Naive thymus-derived CD8-positive, alpha-beta T cell (primary cell): ENCODE results near the gene AUTS2. TPM values are rescaled to one million over a fixed set of nuclear protein-coding genes. Genes with fewer than 3 reads are reported as not detected.
A peak's percentile ranks its signal among the peaks of the same experiment; 100 is the strongest.
"Not testable (repeated sequence)": the region's sequence is repeated elsewhere in the genome, so short reads cannot be mapped to it uniquely, and the experiment has no call there.

ENCODE experiments used
- ATAC-seq, 2 donors: fragments of 150-1000 bp; cut with Tn5 transposase in 1 of 2; sonication (Bioruptor Pico), chemical (Tn5 transposase) in 1 of 2; 1 replicate in 1 of 2; 2 replicates in 1 of 2; pipeline ENCODE4 v1.10.0; 2021; ENCODE audit warnings: mild to moderate bottlenecking in 2 of 2, moderate library complexity in 2 of 2
- POLR2A ChIA-PET: fragments of 350-600 bp; sonication (Branson Sonifier 250); formaldehyde crosslinking; loops from one replicate; lab custom pipeline; 2021; ENCODE audit warnings: antibody characterized with exemption; lab: Charles Lee
- DNase-seq, 10 donors: peaks; one replicate each; pipeline versions ENCODE4 v3.0.0 to v3.0.0-alpha.2; 2020 to 2022
- H3K27ac Mint-ChIP-seq, 10 donors: one replicate each; pipeline ENCODE4 v1.8.0; 2020 to 2022; ENCODE audit warnings: mild to moderate bottlenecking in 10 of 10, mixed read lengths in 10 of 10, moderate library complexity in 4 of 10, inconsistent platforms in 1 of 10
- H3K27me3 Mint-ChIP-seq, 5 donors: one replicate each; pipeline ENCODE4 v1.8.0; 2021 to 2022; ENCODE audit warnings: mixed read lengths in 5 of 5
- H3K36me3 Mint-ChIP-seq, 3 donors: one replicate each; pipeline ENCODE4 v1.8.0; 2020 to 2022; ENCODE audit warnings: mixed read lengths in 3 of 3, mild to moderate bottlenecking in 2 of 3, inconsistent platforms in 1 of 3
- H3K4me1 Mint-ChIP-seq, 4 donors: one replicate each; pipeline ENCODE4 v1.8.0; 2021 to 2022; ENCODE audit warnings: mixed read lengths in 4 of 4
- H3K4me3 Mint-ChIP-seq, 10 donors: one replicate each; pipeline ENCODE4 v1.8.0; 2020 to 2022; ENCODE audit warnings: mild to moderate bottlenecking in 10 of 10, mixed read lengths in 10 of 10, moderate library complexity in 6 of 10, inconsistent platforms in 1 of 10
- H3K9me3 Mint-ChIP-seq, 9 donors: one replicate each; pipeline ENCODE4 v1.8.0; 2020 to 2022; ENCODE audit warnings: mixed read lengths in 9 of 9, mild to moderate bottlenecking in 3 of 9, inconsistent platforms in 1 of 9, moderate library complexity in 1 of 9
- polyA plus RNA-seq, 3 donors: library from polyadenylated mRNA; unstranded; fragments of 300-500 nt; fragmentation: Illumina TruSeq; gene quantifications; one replicate each; pipeline ENCODE4 v1.2.3, GENCODE V29; 2021
- total RNA-seq, 8 experiments: library from RNA in 2 of 8; stranded (reverse) in 2 of 8; gene quantifications; one replicate each; pipeline ENCODE4 v1.2.3 and lab custom pipeline; 2021 to 2026

Gene AUTS2
- total and polyA plus RNA-seq, 5 experiments from 2014 or later = 0.36 to 4.6 (median 3.0) TPM

DNA sequence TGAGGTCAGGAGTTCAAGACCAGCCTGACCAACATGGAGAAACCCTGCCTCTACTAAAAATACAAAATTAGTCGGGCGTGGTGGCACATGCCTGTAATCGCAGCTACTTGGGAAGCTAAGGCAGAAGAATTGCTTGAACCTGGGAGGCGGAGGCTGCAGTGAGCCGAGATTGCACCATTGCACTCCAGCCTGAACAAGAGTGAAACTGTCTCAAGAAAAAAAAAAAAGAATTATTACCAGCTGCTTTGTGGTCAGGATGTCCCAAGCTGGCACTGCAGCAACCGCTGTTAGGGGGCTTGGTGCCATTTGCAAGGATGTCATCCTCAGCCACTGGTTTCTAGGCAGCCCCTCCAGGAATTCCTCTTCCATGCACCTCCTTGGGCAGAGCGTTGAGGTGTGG is 996.6 kb downstream of the AUTS2 start:
- DNase-seq, H3K27ac Mint-ChIP-seq, POLR2A ChIA-PET, H3K9me3 Mint-ChIP-seq, H3K4me3 Mint-ChIP-seq, H3K36me3 Mint-ChIP-seq, ATAC-seq: not testable (repeated sequence)
- Mint-ChIP-seq H3K27me3 (peaks cover 24 to 43% (median 31%) of the 10 kb centered on the region in 5 donors), H3K4me1 (peaks cover 0 to 10% (median 5%) of the 10 kb centered on the region in 4 donors)

DNA sequence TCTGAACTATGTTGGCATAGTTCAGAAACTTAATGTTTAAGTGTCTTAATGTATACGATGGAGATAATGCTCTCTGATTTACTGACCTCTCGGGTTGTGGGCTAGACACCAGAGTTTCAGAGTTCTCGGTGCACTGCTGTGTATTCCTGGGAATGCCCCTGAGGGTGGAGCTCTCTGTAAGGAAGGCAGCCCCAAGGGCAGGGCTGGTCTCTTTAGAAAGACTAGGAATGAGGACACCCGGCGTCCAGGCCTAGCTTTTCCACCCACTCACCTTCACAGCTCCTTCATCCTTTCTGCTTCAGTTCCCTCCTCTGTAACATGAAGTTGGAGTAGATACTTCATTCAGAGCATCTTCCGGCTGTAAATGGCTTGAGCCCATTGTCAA is 997.1 kb downstream of the AUTS2 start:
- Mint-ChIP-seq H3K36me3 (no peaks in the 10 kb centered on the region), H3K4me3 (peak overlapping the region in 8 of 10 donors; percentile 24 to 47 (median 40)), H3K27me3 (peaks cover 24 to 45% (median 31%) of the 10 kb centered on the region in 5 donors), H3K9me3 (peaks cover 0 to 2% (median 0%) of the 10 kb centered on the region in 9 donors), H3K4me1 (peaks cover 0 to 10% (median 5%) of the 10 kb centered on the region in 4 donors), H3K27ac (no peak overlapping the region)
- DNase-seq (no peak), ATAC-seq (no peak)
- POLR2A ChIA-PET = no interaction called here

- peak in 1 of 10 donors; percentile 3 for DNase-seq
- no peak overlapping the region for H3K27ac Mint-ChIP-seq
- H3K27me3 Mint-ChIP-seq = peaks cover 28 to 51% (median 32%) of the 10 kb centered on the region in 5 donors
- peak overlapping the region in 8 of 10 donors; percentile 32 to 57 (median 42) for H3K4me3 Mint-ChIP-seq
- POLR2A ChIA-PET = no interaction called here
- peak in 1 of 2 donors; percentile 29 for ATAC-seq
- H3K4me1 Mint-ChIP-seq = peaks cover 0 to 10% (median 5%) of the 10 kb centered on the region in 4 donors
- H3K36me3 Mint-ChIP-seq = peaks cover 0 to 5% (median 0%) of the 10 kb centered on the region in 3 donors
- H3K9me3 Mint-ChIP-seq = peaks cover 0 to 8% (median 3%) of the 10 kb centered on the region in 9 donors
These were observed 997.7 kb downstream of the AUTS2 start for GRCh38 chr7:70595755-70596597.

GRCh38 chr7:70596598-70596913 is 998.3 kb downstream of the AUTS2 start:
- DNase-seq (no peak), ATAC-seq (no peak)
- Mint-ChIP-seq H3K27ac (no peak overlapping the region), H3K4me1 (peaks cover 0 to 10% (median 5%) of the 10 kb centered on the region in 4 donors), H3K9me3 (peaks cover 0 to 14% (median 6%) of the 10 kb centered on the region in 9 donors), H3K4me3 (peak overlapping the region in 6 of 10 donors; percentile 3 to 57 (median 34)), H3K36me3 (peaks cover 0 to 11% (median 0%) of the 10 kb centered on the region in 3 donors), H3K27me3 (peaks cover 30 to 53% (median 32%) of the 10 kb centered on the region in 5 donors)
- POLR2A ChIA-PET = no interaction called here

- peaks cover 0 to 12% (median 0%) of the 10 kb centered on the region in 3 donors for H3K36me3 Mint-ChIP-seq
- no peak for ATAC-seq
- no peak overlapping the region for H3K27ac Mint-ChIP-seq
- POLR2A ChIA-PET = no interaction called here
- no peak for DNase-seq
- H3K9me3 Mint-ChIP-seq = peaks cover 0 to 17% (median 6%) of the 10 kb centered on the region in 9 donors
- peaks cover 0 to 10% (median 5%) of the 10 kb centered on the region in 4 donors for H3K4me1 Mint-ChIP-seq
- peak overlapping the region in 1 of 10 donors; percentile 32 for H3K4me3 Mint-ChIP-seq
- peaks cover 30 to 53% (median 32%) of the 10 kb centered on the region in 5 donors for H3K27me3 Mint-ChIP-seq
These were observed 998.8 kb downstream of the AUTS2 start for GRCh38 chr7:70597066-70597465.

GRCh38 chr7:70598976-70599375 is 1000.7 kb downstream of the AUTS2 start:
- peaks cover 0 to 17% (median 6%) of the 10 kb centered on the region in 9 donors for H3K9me3 Mint-ChIP-seq
- H3K36me3 Mint-ChIP-seq = peaks cover 0 to 12% (median 0%) of the 10 kb centered on the region in 3 donors
- no peak for DNase-seq
- H3K4me3 Mint-ChIP-seq = no peak overlapping the region
- peaks cover 22 to 53% (median 32%) of the 10 kb centered on the region in 5 donors for H3K27me3 Mint-ChIP-seq
- POLR2A ChIA-PET = no interaction called here
- H3K27ac Mint-ChIP-seq = no peak overlapping the region
- H3K4me1 Mint-ChIP-seq = peaks cover 0 to 10% (median 5%) of the 10 kb centered on the region in 4 donors
- no peak for ATAC-seq

DNA sequence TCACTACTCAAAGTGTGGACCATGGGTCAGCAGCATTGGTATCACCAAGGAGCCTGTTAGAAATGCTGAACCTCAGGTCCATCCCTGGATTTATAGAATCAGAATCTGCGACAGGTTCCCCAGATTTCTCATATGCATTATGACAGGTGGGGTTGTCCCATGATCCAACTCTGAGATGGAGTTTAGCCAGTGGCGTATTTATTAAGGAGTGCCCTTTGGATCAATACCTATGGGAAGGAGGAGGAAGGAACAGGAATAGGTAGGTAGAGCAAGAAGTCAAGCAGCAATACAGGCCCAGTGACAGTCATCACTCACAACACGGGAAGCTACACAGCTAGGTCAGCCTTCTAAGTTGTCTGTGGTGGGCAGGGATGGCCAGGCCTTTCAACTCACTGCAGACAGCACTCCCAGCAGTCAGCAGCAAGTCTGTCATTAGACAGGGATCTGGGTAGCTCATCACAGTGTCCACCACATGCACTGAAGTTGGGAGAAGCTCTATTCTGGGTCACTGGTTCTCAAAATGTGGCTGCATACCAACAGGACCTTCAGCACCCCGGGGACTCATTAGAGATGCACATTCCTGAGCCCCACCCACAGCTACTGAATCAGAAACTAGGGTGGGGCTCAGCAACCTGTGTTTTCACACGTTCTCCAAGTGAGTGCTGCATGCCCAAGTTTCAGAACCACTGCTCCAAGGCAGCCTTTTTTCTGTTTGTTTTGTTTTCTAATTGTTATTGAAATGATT is 1001.3 kb downstream of the AUTS2 start:
- Mint-ChIP-seq H3K4me3 (no peak overlapping the region), H3K27ac (no peak overlapping the region), H3K27me3 (peaks cover 18 to 47% (median 28%) of the 10 kb centered on the region in 5 donors), H3K9me3 (peaks cover 0 to 17% (median 6%) of the 10 kb centered on the region in 9 donors), H3K4me1 (peaks cover 0 to 9% (median 3%) of the 10 kb centered on the region in 4 donors), H3K36me3 (peaks cover 0 to 12% (median 0%) of the 10 kb centered on the region in 3 donors)
- no peak for DNase-seq
- POLR2A ChIA-PET = no interaction called here
- no peak for ATAC-seq

DNA sequence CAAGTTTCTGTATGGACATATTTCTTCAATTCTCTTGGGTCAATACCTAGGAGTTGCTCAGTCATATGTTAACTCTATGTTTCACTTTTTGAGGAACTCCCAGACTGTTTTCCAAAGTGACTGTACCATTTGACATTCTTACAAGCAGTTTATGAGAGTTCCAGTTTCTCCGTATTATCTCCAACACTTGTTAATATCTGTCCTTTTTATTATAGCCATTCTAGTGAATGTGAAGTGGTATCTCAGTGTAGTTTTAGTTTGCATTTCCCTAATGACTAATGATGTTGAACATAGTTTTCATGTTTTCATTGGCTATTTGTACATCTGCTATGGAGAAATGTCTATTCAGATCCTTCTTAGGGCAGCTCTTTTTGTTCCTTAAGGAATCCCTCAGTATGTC is 1002.7 kb downstream of the AUTS2 start:
- Mint-ChIP-seq H3K9me3 (peaks cover 0 to 17% (median 9%) of the 10 kb centered on the region in 9 donors), H3K36me3 (peaks cover 0 to 19% (median 0%) of the 10 kb centered on the region in 3 donors), H3K4me3 (no peak overlapping the region), H3K27me3 (peaks cover 8 to 44% (median 24%) of the 10 kb centered on the region in 5 donors), H3K4me1 (peaks cover 0 to 4% (median under 1%) of the 10 kb centered on the region in 4 donors), H3K27ac (no peak overlapping the region)
- DNase-seq = no peak
- ATAC-seq = no peak
- POLR2A ChIA-PET = no interaction called here

- H3K36me3 Mint-ChIP-seq = peaks cover 0 to 19% (median 0%) of the 10 kb centered on the region in 3 donors
- DNase-seq (no peak), ATAC-seq (no peak)
- peaks cover 3 to 37% (median 21%) of the 10 kb centered on the region in 5 donors for H3K27me3 Mint-ChIP-seq
- H3K9me3 Mint-ChIP-seq = peaks cover 0 to 17% (median 9%) of the 10 kb centered on the region in 9 donors
- H3K27ac Mint-ChIP-seq = no peak overlapping the region
- H3K4me1 Mint-ChIP-seq = no peaks in the 10 kb centered on the region
- POLR2A ChIA-PET = no interaction called here
- no peak overlapping the region for H3K4me3 Mint-ChIP-seq
These were observed 1003.8 kb downstream of the AUTS2 start for GRCh38 chr7:70602117-70602516.

DNA sequence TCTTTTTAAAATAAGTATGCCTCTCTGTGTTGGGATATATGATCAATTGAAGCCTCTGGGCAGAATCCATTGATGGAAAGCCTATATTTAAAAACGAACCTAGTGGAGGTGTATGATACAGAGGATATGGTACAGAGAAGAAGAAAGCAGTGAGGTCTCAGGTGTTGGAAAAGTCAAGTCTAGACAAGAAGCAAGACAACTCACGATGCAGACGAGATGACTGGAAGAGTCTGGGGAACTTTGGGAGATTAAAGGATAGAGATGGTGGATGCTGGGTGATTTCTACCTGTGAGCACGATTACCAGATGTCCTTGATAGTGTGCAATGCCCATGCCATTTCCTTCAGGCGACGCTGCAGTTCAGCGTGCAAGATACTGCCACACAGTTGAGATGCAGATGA is 1009.0 kb downstream of the AUTS2 start:
- H3K27ac Mint-ChIP-seq = peak overlapping the region in 1 of 10 donors; percentile 59
- peaks cover 0 to 9% (median 0%) of the 10 kb centered on the region in 9 donors for H3K9me3 Mint-ChIP-seq
- ATAC-seq (no peak), DNase-seq (no peak)
- peaks cover 0 to 4% (median 0%) of the 10 kb centered on the region in 5 donors for H3K27me3 Mint-ChIP-seq
- H3K4me1 Mint-ChIP-seq = no peaks in the 10 kb centered on the region
- peaks cover 0 to 7% (median 0%) of the 10 kb centered on the region in 3 donors for H3K36me3 Mint-ChIP-seq
- no peak overlapping the region for H3K4me3 Mint-ChIP-seq
- POLR2A ChIA-PET = no interaction called here

DNA sequence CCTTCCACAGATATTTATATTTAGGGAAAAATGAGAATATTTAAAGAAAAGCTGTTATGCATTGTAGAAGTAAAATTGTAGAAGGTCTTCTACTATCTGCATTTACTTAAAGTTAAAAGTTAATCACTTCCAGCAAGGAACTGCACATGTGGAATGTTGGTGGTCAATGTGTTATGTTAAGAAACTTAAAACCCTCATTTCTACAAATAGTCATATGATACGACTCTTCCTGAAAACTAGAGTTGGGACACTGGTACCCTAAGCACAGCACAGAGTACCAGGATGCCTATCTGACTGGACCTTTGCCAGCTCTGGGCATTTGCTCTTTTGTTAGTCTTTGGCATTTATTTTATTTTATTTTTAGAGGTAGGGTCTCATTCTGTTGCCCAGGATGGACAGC is 1009.5 kb downstream of the AUTS2 start:
- Mint-ChIP-seq H3K36me3 (peaks cover 0 to 7% (median 0%) of the 10 kb centered on the region in 3 donors), H3K9me3 (peaks cover 0 to 9% (median 0%) of the 10 kb centered on the region in 9 donors), H3K27ac (no peak overlapping the region), H3K4me1 (no peaks in the 10 kb centered on the region), H3K27me3 (peaks cover 0 to 4% (median 0%) of the 10 kb centered on the region in 5 donors), H3K4me3 (no peak overlapping the region)
- no peak for DNase-seq
- no peak for ATAC-seq
- POLR2A ChIA-PET = no interaction called here

DNA sequence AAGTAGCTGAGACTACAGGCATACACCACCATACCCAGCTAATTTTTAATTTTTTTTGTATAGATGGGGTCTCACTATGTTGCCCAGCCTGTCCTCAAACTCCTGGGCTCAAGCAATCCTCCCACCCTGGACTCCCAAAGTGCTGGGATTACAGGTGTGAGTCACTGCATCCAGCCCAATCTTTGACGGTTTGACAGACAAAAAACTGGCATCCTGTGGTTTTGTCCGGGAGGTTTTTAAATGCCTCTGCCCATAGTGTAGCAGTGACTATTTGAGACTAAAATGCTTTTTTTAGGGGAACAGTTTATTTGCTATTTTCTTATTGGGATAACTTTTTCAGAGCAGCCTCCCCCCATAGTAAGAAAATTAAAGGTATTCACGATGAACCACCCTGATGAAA is 1010.0 kb downstream of the AUTS2 start:
- DNase-seq (no peak), ATAC-seq (no peak)
- Mint-ChIP-seq H3K4me1 (no peaks in the 10 kb centered on the region), H3K36me3 (peaks cover 0 to 7% (median 0%) of the 10 kb centered on the region in 3 donors), H3K27me3 (peaks cover 0 to 5% (median 0%) of the 10 kb centered on the region in 5 donors), H3K9me3 (peaks cover 0 to 9% (median 0%) of the 10 kb centered on the region in 9 donors), H3K4me3 (no peak overlapping the region), H3K27ac (no peak overlapping the region)
- POLR2A ChIA-PET = no interaction called here
